ENCODE data around the gene TGFB1I1.

TGFB1I1 gene

DNA sequence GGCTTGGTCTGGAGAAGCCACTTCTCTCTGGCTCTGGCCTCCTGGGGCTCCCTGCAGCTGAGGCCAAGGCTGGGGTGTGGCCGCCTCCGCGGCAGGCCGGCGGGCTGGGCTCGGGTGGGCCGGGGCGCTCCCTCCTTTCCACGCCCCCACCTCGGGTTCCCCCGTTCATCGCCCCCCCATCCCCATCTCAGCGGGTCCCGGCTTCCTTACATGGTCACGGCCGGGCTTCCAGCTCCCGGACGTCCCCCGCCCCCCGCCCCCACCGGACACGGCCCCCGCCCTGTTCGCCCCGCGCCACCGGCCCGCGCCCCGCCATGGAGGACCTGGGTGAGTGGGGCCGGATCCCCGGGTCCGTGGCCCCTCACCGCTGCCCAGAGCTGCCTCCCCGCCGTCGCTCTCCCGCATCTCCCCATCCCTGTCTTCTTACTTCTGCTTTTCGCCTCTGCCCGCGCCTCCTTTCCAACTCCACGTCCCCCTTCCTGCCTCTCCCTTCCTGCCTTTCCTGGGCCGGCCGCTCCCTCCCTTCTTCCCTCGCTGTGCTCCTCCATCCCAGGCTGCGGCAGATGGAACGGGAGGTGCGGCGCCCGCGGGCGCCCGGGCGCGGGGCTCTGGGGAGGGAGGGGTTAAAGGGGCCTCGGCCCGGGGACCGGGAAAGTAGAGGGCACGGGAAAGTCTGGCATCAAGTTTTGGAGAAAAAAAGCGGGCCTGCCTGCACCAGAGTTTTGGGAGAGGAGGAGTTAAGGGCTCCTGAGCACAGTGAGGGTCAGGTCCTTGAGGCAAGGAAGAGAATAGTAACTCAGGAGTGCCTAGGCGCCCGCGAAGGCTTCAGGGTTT, at the start of gene TGFB1I1:
Gene TGFB1I1, plus strand, starts transcription at position 278 of the 834 bp plus-strand sequence. Its CDS starts 37 bp downstream, at position 315.
- TF ChIP-seq ZFP30 (CRISPR knock-in tag; IDR thresholded peaks at IDR 0.05) = no peak
- ATAC-seq = peak; percentile 75

DNA sequence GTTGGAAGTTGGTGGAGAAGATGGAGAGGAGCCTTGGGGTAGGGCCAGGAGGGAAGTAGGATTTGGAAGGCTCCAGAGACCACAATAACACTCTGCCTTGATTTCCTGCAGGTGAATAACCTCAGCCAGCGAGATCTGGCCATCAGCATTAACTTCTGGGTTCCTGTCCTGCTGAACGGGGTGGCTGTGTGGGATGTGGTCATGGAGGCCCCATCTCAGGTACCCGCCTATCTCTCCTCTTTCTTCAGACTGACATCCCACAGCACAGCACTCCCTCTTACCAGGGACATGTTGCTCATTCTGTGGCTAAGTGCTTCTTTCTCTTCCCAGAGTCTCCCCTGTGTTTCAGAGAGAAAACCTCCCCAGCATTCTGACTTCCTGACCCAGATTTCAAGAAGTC, 48.7 kb upstream of the TGFB1I1 start:
- peak; percentile 36 for ATAC-seq
- TF ChIP-seq, protein P1, sequence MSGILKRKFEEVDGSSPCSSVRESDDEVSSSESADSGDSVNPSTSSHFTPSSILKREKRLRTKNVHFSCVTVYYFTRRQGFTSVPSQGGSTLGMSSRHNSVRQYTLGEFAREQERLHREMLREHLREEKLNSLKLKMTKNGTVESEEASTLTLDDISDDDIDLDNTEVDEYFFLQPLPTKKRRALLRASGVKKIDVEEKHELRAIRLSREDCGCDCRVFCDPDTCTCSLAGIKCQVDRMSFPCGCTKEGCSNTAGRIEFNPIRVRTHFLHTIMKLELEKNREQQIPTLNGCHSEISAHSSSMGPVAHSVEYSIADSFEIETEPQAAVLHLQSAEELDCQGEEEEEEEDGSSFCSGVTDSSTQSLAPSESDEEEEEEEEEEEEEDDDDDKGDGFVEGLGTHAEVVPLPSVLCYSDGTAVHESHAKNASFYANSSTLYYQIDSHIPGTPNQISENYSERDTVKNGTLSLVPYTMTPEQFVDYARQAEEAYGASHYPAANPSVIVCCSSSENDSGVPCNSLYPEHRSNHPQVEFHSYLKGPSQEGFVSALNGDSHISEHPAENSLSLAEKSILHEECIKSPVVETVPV (CRISPR knock-in tag; IDR thresholded peaks at IDR 0.05) = no peak
- TF ChIP-seq ISL1 (CRISPR knock-in tag; IDR thresholded peaks at IDR 0.05) (no peak), PPARA (CRISPR knock-in tag; IDR thresholded peaks at IDR 0.05; ENCODE audit: borderline replicate concordance) (no peak), BACH2 (CRISPR knock-in tag; IDR thresholded peaks at IDR 0.05; ENCODE audit: borderline replicate concordance) (no peak), ARNTL (CRISPR knock-in tag; IDR thresholded peaks at IDR 0.05; ENCODE audit: borderline replicate concordance, low read depth) (no peak), ZFP30 (CRISPR knock-in tag; IDR thresholded peaks at IDR 0.05) (no peak), ZNF565 (CRISPR knock-in tag; conservative IDR thresholded peaks at IDR 0.05; ENCODE audit: low read depth) (no peak), ZNF70 (CRISPR knock-in tag; IDR thresholded peaks at IDR 0.05) (no peak)
- TF ChIP-seq, protein P2, sequence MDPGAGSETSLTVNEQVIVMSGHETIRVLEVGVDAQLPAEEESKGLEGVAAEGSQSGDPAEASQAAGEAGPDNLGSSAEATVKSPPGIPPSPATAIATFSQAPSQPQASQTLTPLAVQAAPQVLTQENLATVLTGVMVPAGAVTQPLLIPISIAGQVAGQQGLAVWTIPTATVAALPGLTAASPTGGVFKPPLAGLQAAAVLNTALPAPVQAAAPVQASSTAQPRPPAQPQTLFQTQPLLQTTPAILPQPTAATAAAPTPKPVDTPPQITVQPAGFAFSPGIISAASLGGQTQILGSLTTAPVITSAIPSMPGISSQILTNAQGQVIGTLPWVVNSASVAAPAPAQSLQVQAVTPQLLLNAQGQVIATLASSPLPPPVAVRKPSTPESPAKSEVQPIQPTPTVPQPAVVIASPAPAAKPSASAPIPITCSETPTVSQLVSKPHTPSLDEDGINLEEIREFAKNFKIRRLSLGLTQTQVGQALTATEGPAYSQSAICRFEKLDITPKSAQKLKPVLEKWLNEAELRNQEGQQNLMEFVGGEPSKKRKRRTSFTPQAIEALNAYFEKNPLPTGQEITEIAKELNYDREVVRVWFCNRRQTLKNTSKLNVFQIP (CRISPR knock-in tag; IDR thresholded peaks at IDR 0.05; ENCODE audit: borderline replicate concordance, low read depth) = no peak
- TF ChIP-seq, protein P3, sequence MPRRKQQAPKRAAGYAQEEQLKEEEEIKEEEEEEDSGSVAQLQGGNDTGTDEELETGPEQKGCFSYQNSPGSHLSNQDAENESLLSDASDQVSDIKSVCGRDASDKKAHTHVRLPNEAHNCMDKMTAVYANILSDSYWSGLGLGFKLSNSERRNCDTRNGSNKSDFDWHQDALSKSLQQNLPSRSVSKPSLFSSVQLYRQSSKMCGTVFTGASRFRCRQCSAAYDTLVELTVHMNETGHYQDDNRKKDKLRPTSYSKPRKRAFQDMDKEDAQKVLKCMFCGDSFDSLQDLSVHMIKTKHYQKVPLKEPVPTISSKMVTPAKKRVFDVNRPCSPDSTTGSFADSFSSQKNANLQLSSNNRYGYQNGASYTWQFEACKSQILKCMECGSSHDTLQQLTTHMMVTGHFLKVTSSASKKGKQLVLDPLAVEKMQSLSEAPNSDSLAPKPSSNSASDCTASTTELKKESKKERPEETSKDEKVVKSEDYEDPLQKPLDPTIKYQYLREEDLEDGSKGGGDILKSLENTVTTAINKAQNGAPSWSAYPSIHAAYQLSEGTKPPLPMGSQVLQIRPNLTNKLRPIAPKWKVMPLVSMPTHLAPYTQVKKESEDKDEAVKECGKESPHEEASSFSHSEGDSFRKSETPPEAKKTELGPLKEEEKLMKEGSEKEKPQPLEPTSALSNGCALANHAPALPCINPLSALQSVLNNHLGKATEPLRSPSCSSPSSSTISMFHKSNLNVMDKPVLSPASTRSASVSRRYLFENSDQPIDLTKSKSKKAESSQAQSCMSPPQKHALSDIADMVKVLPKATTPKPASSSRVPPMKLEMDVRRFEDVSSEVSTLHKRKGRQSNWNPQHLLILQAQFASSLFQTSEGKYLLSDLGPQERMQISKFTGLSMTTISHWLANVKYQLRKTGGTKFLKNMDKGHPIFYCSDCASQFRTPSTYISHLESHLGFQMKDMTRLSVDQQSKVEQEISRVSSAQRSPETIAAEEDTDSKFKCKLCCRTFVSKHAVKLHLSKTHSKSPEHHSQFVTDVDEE (CRISPR knock-in tag; IDR thresholded peaks at IDR 0.05) = no peak
- TF ChIP-seq, protein P4, sequence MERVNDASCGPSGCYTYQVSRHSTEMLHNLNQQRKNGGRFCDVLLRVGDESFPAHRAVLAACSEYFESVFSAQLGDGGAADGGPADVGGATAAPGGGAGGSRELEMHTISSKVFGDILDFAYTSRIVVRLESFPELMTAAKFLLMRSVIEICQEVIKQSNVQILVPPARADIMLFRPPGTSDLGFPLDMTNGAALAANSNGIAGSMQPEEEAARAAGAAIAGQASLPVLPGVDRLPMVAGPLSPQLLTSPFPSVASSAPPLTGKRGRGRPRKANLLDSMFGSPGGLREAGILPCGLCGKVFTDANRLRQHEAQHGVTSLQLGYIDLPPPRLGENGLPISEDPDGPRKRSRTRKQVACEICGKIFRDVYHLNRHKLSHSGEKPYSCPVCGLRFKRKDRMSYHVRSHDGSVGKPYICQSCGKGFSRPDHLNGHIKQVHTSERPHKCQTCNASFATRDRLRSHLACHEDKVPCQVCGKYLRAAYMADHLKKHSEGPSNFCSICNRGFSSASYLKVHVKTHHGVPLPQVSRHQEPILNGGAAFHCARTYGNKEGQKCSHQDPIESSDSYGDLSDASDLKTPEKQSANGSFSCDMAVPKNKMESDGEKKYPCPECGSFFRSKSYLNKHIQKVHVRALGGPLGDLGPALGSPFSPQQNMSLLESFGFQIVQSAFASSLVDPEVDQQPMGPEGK (CRISPR knock-in tag; IDR thresholded peaks at IDR 0.05; ENCODE audit: borderline replicate concordance) = no peak

DNA sequence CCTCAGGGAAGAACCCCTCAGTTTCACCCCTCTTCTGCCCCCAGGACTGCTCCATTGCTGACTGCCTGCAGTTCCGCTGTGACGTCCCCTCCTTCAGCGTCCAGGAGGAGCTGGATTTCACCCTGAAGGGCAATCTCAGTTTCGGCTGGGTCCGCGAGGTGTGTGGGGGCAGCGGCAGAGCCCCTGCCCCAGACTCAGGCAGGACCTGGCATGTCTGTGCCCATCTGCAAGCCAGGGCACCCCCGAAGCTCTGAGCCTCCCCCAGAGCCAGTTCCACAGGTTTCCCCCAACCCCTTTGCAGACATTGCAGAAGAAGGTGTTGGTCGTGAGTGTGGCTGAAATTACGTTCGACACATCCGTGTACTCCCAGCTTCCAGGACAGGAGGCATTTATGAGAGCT, 48.2 kb upstream of the TGFB1I1 start:
- TF ChIP-seq ZNF70 (CRISPR knock-in tag; IDR thresholded peaks at IDR 0.05) (no peak), ESRRG (CRISPR knock-in tag; IDR thresholded peaks at IDR 0.05) (no peak), ZFP30 (CRISPR knock-in tag; IDR thresholded peaks at IDR 0.05) (no peak), GLIS3 (CRISPR knock-in tag; IDR thresholded peaks at IDR 0.05) (no peak), PPARA (CRISPR knock-in tag; IDR thresholded peaks at IDR 0.05; ENCODE audit: borderline replicate concordance) (no peak), RARB (CRISPR knock-in tag; IDR thresholded peaks at IDR 0.05) (no peak), ZNF8 (CRISPR knock-in tag; IDR thresholded peaks at IDR 0.05) (no peak), BACH2 (CRISPR knock-in tag; IDR thresholded peaks at IDR 0.05; ENCODE audit: borderline replicate concordance) (no peak), ZNF565 (CRISPR knock-in tag; conservative IDR thresholded peaks at IDR 0.05; ENCODE audit: low read depth) (no peak), ARNTL (CRISPR knock-in tag; IDR thresholded peaks at IDR 0.05; ENCODE audit: borderline replicate concordance, low read depth) (no peak), SNAI2 (CRISPR knock-in tag; IDR thresholded peaks at IDR 0.05) (no peak), OSR1 (CRISPR knock-in tag; IDR thresholded peaks at IDR 0.05) (no peak), TCF4 (CRISPR knock-in tag; IDR thresholded peaks at IDR 0.05; ENCODE audit: borderline replicate concordance) (no peak), ZFP3 (CRISPR knock-in tag; IDR thresholded peaks at IDR 0.05) (no peak)
- TF ChIP-seq, protein P1 (CRISPR knock-in tag; IDR thresholded peaks at IDR 0.05) = no peak
- TF ChIP-seq, protein P2 (CRISPR knock-in tag; IDR thresholded peaks at IDR 0.05; ENCODE audit: borderline replicate concordance, low read depth) = no peak
- TF ChIP-seq, protein P3 (CRISPR knock-in tag; IDR thresholded peaks at IDR 0.05) = no peak
- ATAC-seq = peak; percentile 21; the same call in 2 of the 3 replicates
